IMR-90 (cell line): Measurements from ENCODE around the gene CDH12. TPM values are rescaled to one million over a fixed set of nuclear protein-coding genes. Genes with fewer than 3 reads are reported as not detected.

Experiments
- ATAC-seq: fragments of 200-7000 bp; cut with Tn5 transposase; 2 replicates; pipeline ENCODE4 v1.9.1; 2020; ENCODE audit warnings: low read depth, mild to moderate bottlenecking, moderate library complexity
- BruUV-seq: library from RNA; stranded (reverse); fragments of 400-500 nt; replicated peaks from 2 replicates; lab custom pipeline; 2021; lab: Mats Ljungman, UMichigan
- CTCF ChIA-PET: fragments of 300-600 bp; formaldehyde crosslinking; extraction: SDS; loops from one replicate; lab custom pipeline; 2021; ENCODE audit warnings: antibody characterized with exemption; lab: Yijun Ruan, JAX
- POLR2A ChIA-PET: fragments of 300-600 bp; sonication (Branson Sonifier 250); formaldehyde crosslinking; loops from one replicate; lab custom pipeline; 2022; ENCODE audit warnings: antibody characterized with exemption; ENCODE audit not compliant: unreplicated experiment; lab: Charles Lee
- DNase-seq: peaks from one replicate; pipeline ENCODE4 v3.0.0; 2013
- H2AFZ ChIP-seq: replicated peaks from 2 replicates; pipeline ENCODE3; 2013; ENCODE audit warnings: low read length, mild to moderate bottlenecking; ENCODE audit not compliant: poor library complexity
- H2AK5ac ChIP-seq: 2 replicates; pipeline ENCODE4 v1.6.1; 2013; ENCODE audit warnings: low read depth, low read length, inconsistent platforms
- H2AK9ac ChIP-seq: replicated peaks from 2 replicates; pipeline ENCODE3; 2013; ENCODE audit warnings: mild to moderate bottlenecking, low read depth, low read length, moderate library complexity; ENCODE audit not compliant: poor library complexity
- H2BK120ac ChIP-seq: 2 replicates; pipeline ENCODE4 v1.6.1; 2013; ENCODE audit warnings: low read depth, low read length, inconsistent platforms
- H2BK15ac ChIP-seq: 3 replicates; pipeline ENCODE4 v1.6.1; 2013; ENCODE audit warnings: low read depth, low read length, inconsistent platforms
- H2BK20ac ChIP-seq: 2 replicates; pipeline ENCODE4 v1.6.1; 2013; ENCODE audit warnings: low read depth, mild to moderate bottlenecking, inconsistent platforms, low read length, moderate library complexity
- H2BK5ac ChIP-seq: 2 replicates; pipeline ENCODE4 v1.6.1; 2013; ENCODE audit warnings: mild to moderate bottlenecking, low read depth, low read length, inconsistent platforms; ENCODE audit not compliant: poor library complexity, severe bottlenecking
- H3K14ac ChIP-seq: replicated peaks from 2 replicates; pipeline ENCODE4 v1.6.1; 2013; ENCODE audit warnings: low read depth, low read length, inconsistent platforms
- H3K18ac ChIP-seq: 2 replicates; pipeline ENCODE4 v1.6.1; 2013; ENCODE audit warnings: low read depth, low read length, control low read depth
- H3K23ac ChIP-seq: 2 replicates; pipeline ENCODE4 v1.6.1; 2013; ENCODE audit warnings: low read depth, low read length, inconsistent platforms
- H3K27ac ChIP-seq: 2 replicates; pipeline ENCODE4 v1.5.1; 2013; ENCODE audit warnings: mild to moderate bottlenecking, control low read depth, low read length; ENCODE audit not compliant: insufficient read depth
- H3K27me3 ChIP-seq: 2 replicates; pipeline ENCODE4 v1.6.1; 2013; ENCODE audit warnings: low read length; ENCODE audit not compliant: control insufficient read depth, insufficient read depth
- H3K36me3 ChIP-seq: 2 replicates; pipeline ENCODE4 v1.6.1; 2013; ENCODE audit warnings: low read length, mixed read lengths; ENCODE audit not compliant: control insufficient read depth, insufficient read depth
- H3K4ac ChIP-seq: 2 replicates; pipeline ENCODE4 v1.6.1; 2013; ENCODE audit warnings: low read depth, low read length, inconsistent platforms
- H3K4me1 ChIP-seq: 2 replicates; pipeline ENCODE4 v1.6.1; 2013; ENCODE audit warnings: low read length, mixed read lengths; ENCODE audit not compliant: control insufficient read depth, insufficient read depth
- H3K4me2 ChIP-seq: 2 replicates; pipeline ENCODE4 v1.6.1; 2013; ENCODE audit warnings: low read depth, mild to moderate bottlenecking, control low read depth, low read length, moderate library complexity
- H3K4me3 ChIP-seq: 2 replicates; pipeline ENCODE4 v1.5.1; 2013; ENCODE audit warnings: low read depth, mild to moderate bottlenecking, control low read depth, low read length, moderate library complexity; ENCODE audit not compliant: insufficient read depth
- H3K56ac ChIP-seq: 2 replicates; pipeline ENCODE4 v1.6.1; 2013; ENCODE audit warnings: low read length, inconsistent platforms; ENCODE audit not compliant: insufficient read depth; ENCODE audit errors: extremely low read depth
- H3K79me1 ChIP-seq, 2 experiments: 2 replicates each; pipeline ENCODE4 v1.6.1; 2013; ENCODE audit warnings: low read length in 2 of 2, inconsistent platforms in 1 of 2, low read depth in 1 of 2
- H3K9ac ChIP-seq: 2 replicates; pipeline ENCODE4 v1.6.1; 2013; ENCODE audit warnings: low read depth, low read length, control low read depth
- H3K9me1 ChIP-seq: 2 replicates; pipeline ENCODE4 v1.6.1; 2013; ENCODE audit warnings: low read length, inconsistent platforms; ENCODE audit not compliant: insufficient read depth
- H3K9me3 ChIP-seq: 2 replicates; pipeline ENCODE4 v1.6.1; 2013; ENCODE audit warnings: low read length; ENCODE audit not compliant: control insufficient read depth, insufficient read depth
- H4K20me1 ChIP-seq: 2 replicates; pipeline ENCODE4 v1.6.1; 2013; ENCODE audit warnings: low read length, inconsistent platforms; ENCODE audit not compliant: insufficient read depth
- H4K5ac ChIP-seq: 2 replicates; pipeline ENCODE4 v1.6.1; 2013; ENCODE audit warnings: mild to moderate bottlenecking, low read depth, low read length, control low read depth
- H4K8ac ChIP-seq, 2 experiments: 2 replicates each; pipeline ENCODE4 v1.6.1; 2013; ENCODE audit warnings: low read depth in 2 of 2, low read length in 2 of 2, control low read depth in 1 of 2, inconsistent platforms in 1 of 2
- H4K91ac ChIP-seq: 2 replicates; pipeline ENCODE4 v1.6.1; 2013; ENCODE audit warnings: low read depth, low read length, inconsistent platforms; ENCODE audit not compliant: insufficient read depth
- BHLHE40 ChIP-seq: fragments of 150-350 bp; IDR thresholded peaks from 2 replicates; pipeline ENCODE4 v1.6.1; 2016; ENCODE audit warnings: mild to moderate bottlenecking, low read depth, low read length
- ELK1 ChIP-seq: fragments of 150-350 bp; IDR thresholded peaks from 2 replicates; pipeline ENCODE4 v1.6.1; 2016; ENCODE audit warnings: low read depth, mild to moderate bottlenecking, low read length, moderate library complexity, borderline replicate concordance
- FOS ChIP-seq: fragments of 150-350 bp; IDR thresholded peaks from 2 replicates; pipeline ENCODE4 v1.6.1; 2016; ENCODE audit warnings: low read depth, low read length
- MAFK ChIP-seq: IDR thresholded peaks from 2 replicates; pipeline ENCODE4 v1.6.1; 2012; ENCODE audit warnings: low read depth, low read length, improper control_type of control experiment
- NFE2L2 ChIP-seq: fragments of 150-350 bp; IDR thresholded peaks from 2 replicates; pipeline ENCODE4 v1.6.1; 2016; ENCODE audit warnings: low read depth, mild to moderate bottlenecking, low read length
- WGBS, 2 experiments: methylation state at CpG; one replicate each; pipeline versions ENCODE4 v1.1.5 to v1.1.7; 2013; ENCODE audit warnings: missing lambda C conversion rate in 2 of 2; ENCODE audit not compliant: insufficient read length in 1 of 2; ENCODE audit errors: extremely low coverage in 2 of 2; 5-methylcytosine and 5-hydroxymethylcytosine counted together
- dilution Hi-C: fragments of 300-500 bp; cut with HindIII; formaldehyde crosslinking; loops from one replicate; pipeline ENCODE4 v1.14.3; 2018; ENCODE audit warnings: low sequenced_read_pairs; ENCODE audit not compliant: unreplicated experiment
- in situ Hi-C: fragments of 300-500 bp; cut with MboI; formaldehyde crosslinking; loops from 3 replicates; pipeline ENCODE4 v1.14.3; 2019; ENCODE audit warnings: low sequenced_read_pairs, inconsistent platforms, mixed read lengths
- intact Hi-C: fragments of 100-400 bp; cut with micrococcal nuclease; formaldehyde crosslinking; loops from 2 replicates; pipeline ENCODE4 v1.10.0; 2022
- polyA plus RNA-seq, 3 experiments: library from polyadenylated mRNA; depleted of rRNA; stranded (reverse); fragments of >200 nt; gene quantifications; 2 replicates each; pipeline ENCODE4 v1.2.3, GENCODE V29; 2012; ENCODE audit warnings: low replicate concordance in 1 of 3
- total RNA-seq: library from RNA; depleted of rRNA; stranded (reverse); fragments of >200 nt; gene quantifications from 2 replicates; pipeline ENCODE4 v1.2.3, GENCODE V29; 2012
- TF ChIP-seq, protein P1 (sequence below): fragments of 150-350 bp; IDR thresholded peaks from 2 replicates; pipeline ENCODE4 v1.6.1; 2017; ENCODE audit warnings: mild to moderate bottlenecking, antibody characterized with exemption, low read length, low read depth
- TF ChIP-seq, protein P2 (sequence below): conservative IDR thresholded peaks from 2 replicates; pipeline ENCODE4 v1.5.1; 2012; ENCODE audit warnings: mild to moderate bottlenecking, low read depth, low read length, improper control_type of control experiment

Gene CDH12
- total and polyA plus RNA-seq, 2 of the 4 experiments (the other 2 are of a cell fraction): not detected

DNA sequence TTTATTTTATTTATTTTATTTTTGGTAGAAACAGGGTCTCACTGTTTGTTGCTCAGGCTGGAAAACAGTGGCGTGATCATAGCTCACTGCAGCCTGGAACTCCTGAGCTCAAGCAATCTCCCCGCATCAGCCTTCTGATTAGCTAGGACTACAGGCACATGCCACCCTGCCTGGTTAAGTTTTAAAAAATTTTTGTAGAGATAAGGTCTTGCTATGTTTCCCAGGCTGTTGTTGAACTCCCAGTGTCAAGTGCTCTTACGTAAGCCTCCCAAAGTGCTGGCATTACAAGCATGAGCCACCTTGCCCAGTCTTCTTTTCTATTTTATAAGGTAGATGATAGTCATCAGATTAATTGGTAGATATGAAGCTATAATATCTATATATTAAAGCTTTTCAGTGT is 382.7 kb downstream of the CDH12 start:
- WGBS, 2 experiments: no CpG with 5 or more reads among the region's 3 CpGs
- Histone ChIP-seq H3K27ac (no peak overlapping the region), H3K18ac (no peak overlapping the region), H2BK5ac (no peak overlapping the region), H3K23ac (no peak overlapping the region), H2AFZ (no peak overlapping the region), H3K9me3 (no peaks in the 10 kb centered on the region), H4K5ac (no peak overlapping the region), H3K4me1 (no peaks in the 10 kb centered on the region), H3K4me3 (no peak overlapping the region), H3K9ac (no peak overlapping the region), H4K20me1 (no peaks in the 10 kb centered on the region), H3K27me3 (no peaks in the 10 kb centered on the region), H2BK20ac (no peak overlapping the region), H4K91ac (no peak overlapping the region), H3K14ac (no peak overlapping the region), H3K4ac (no peak overlapping the region), H2AK9ac (no peak overlapping the region), H3K9me1 (no peaks in the 10 kb centered on the region), H2BK120ac (no peak overlapping the region), H3K79me1 (no peaks in the 10 kb centered on the region), H2AK5ac (no peak overlapping the region), H3K4me2 (no peak overlapping the region), H2BK15ac (no peak overlapping the region), H3K56ac (no peak overlapping the region), H4K8ac (no peak overlapping the region), H3K36me3 (no peaks in the 10 kb centered on the region)
- no peak for TF ChIP-seq NFE2L2
- TF ChIP-seq MAFK: no peak
- TF ChIP-seq, protein P1, sequence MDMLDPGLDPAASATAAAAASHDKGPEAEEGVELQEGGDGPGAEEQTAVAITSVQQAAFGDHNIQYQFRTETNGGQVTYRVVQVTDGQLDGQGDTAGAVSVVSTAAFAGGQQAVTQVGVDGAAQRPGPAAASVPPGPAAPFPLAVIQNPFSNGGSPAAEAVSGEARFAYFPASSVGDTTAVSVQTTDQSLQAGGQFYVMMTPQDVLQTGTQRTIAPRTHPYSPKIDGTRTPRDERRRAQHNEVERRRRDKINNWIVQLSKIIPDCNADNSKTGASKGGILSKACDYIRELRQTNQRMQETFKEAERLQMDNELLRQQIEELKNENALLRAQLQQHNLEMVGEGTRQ: no peak
- TF ChIP-seq BHLHE40: no peak
- no peak for TF ChIP-seq FOS
- TF ChIP-seq, protein P2, sequence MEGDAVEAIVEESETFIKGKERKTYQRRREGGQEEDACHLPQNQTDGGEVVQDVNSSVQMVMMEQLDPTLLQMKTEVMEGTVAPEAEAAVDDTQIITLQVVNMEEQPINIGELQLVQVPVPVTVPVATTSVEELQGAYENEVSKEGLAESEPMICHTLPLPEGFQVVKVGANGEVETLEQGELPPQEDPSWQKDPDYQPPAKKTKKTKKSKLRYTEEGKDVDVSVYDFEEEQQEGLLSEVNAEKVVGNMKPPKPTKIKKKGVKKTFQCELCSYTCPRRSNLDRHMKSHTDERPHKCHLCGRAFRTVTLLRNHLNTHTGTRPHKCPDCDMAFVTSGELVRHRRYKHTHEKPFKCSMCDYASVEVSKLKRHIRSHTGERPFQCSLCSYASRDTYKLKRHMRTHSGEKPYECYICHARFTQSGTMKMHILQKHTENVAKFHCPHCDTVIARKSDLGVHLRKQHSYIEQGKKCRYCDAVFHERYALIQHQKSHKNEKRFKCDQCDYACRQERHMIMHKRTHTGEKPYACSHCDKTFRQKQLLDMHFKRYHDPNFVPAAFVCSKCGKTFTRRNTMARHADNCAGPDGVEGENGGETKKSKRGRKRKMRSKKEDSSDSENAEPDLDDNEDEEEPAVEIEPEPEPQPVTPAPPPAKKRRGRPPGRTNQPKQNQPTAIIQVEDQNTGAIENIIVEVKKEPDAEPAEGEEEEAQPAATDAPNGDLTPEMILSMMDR: no peak
- no peak for TF ChIP-seq ELK1
- intact Hi-C loops (no loop called here), in situ Hi-C loops (no loop called here), dilution Hi-C loops (no loop called here)
- DNase-seq (no peak), ATAC-seq (no peak)
- CTCF ChIA-PET: interaction anchor here (0.6 kb wide), 1 partner anchor 1929 kb away, joined by 3 read pairs; no protein-coding TSS in a partner anchor
- no TSS peak for BruUV-seq
- POLR2A ChIA-PET: no interaction called here
